ENCODE data around the gene PDE4D.

DNA sequence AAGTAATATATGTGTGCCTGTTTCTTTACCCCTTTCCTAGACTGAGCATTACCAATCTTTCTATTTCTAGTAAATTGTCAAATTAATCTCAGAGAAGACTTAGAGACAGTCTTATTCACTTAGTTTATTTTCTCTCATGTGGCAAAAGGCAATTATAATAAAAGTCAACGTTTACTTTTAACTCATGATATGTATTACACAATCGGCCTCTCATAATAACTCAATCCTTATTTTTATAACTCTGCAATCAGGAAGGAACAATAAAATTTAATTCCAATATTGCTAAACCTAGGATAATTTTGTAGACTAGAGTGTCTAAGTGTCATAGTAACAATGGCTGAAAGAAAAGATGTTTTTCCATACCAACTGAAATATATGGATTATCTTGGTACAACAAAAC lies 214.6 kb downstream of the PDE4D start:
- TF ChIP-seq CTCF (IDR thresholded peaks at IDR 0.05) (no peak), POLR2AphosphoS5 (IDR thresholded peaks at IDR 0.05) (no peak), EP300 (IDR thresholded peaks at IDR 0.05) (no peak)
